Non-pigmented ciliary epithelial cell (primary cell): ENCODE results near the gene UBE2D2.
A peak's percentile ranks its signal among the peaks of the same experiment; 100 is the strongest.
"Not testable (repeated sequence)": the region's sequence is repeated elsewhere in the genome, so short reads cannot be mapped to it uniquely, and the experiment has no call there.

ENCODE experiments used
- DNase-seq: peaks from one replicate; pipeline ENCODE4 v3.0.0-alpha.2; 2010; ENCODE audit warnings: low read depth

UBE2D2 gene

GRCh38 chr5:139560752-139561654 is at the start of gene UBE2D2:
UBE2D2 (plus strand) TSS chr5:139561339; CDS start chr5:139561792, 453 bp downstream.
- peak; percentile 87 for DNase-seq

DNA sequence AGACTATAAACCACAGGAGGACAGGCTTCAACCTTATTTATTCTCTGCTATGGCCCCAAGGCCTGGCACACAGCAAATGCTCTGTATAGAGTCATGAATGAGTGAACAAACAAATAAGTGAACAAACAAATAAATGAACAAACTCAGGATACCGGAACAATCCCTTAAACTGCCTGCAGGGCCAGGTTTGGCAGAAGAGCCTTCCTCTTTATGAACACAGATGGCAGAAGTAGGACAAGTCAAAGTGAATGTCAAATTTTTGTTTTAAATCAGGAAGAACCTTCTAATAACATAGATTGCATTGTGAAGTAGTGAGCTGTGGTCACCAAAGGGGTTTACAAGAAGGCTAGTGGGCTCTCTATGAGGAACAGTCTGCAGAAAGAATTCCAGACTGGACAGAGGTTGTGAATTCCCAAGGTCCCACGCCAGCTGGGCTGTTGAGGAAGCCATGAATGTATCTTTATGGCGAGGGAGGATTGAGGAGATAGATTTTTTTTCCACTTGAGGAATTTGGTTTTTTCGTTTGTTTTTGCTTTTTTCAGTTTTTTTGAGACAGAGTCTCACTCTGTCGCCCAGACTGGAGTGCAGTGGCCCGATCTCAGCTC is 48.3 kb upstream of the UBE2D2 start:
- DNase-seq, result no peak

GRCh38 chr5:139513434-139513833 is 47.7 kb upstream of the UBE2D2 start:
- not testable (repeated sequence) for DNase-seq

GRCh38 chr5:139513852-139514485 is 47.2 kb upstream of the UBE2D2 start:
- no peak for DNase-seq

DNA sequence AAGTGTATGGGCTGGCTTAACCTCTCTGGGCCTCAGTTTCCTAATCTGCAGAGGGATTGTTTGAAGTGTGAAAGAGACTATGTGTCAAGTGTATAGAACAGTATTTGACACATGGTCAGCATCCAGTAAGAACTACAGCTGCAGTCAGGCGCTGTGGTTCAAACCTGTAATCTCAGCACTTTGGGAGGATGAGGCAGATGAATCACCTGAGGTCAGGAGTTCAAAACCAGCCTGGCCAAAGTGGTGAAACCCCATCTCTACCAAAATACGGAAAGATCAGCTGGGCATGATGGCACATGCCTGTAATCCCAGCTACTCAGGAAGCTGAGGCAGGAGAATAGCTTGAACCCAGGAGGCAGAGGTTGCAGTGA is 46.7 kb upstream of the UBE2D2 start:
- no peak for DNase-seq

DNA sequence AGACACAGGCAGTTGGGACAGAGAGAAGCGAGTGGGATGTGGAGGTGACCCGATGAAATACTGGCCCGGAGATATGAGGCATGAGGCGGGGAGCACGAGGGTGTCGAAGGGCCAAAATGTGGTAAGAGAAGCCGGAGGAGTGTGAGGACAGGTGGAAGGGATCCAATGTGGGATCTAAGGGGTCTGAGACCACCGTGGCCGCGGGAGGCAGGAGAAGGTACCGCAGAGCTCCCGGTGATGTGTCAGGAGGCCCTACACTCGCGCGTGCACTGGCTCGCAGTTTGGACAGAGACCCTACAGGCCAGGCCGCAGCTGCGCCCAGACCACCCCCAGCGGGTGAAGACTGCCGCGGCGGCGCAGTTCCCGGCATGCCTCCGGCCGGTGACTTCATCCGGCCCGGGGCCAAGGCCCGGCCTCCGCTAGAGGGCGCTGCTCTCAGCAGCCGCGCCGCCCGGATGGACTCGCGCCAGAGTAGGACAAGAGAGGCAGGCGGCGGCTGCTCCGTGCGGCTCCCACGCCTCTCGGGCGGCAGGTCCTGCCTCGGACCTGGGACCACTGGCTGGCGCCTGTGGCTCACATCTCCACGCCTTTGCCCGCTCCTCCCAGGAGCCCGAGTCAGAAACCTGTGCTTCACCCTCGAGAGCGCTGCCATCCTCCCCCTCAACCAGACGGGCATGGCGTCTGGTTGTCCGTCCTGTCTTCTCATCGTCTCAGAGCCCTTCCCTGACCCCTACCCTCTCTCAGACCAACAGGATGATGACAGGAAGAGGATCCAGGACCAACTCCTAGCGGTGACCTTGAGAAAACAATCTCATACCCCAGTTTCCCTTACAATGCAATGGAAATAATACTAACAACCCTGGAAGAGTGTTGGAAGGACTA is 43.2 kb upstream of the UBE2D2 start:
- DNase-seq, result no peak

DNA sequence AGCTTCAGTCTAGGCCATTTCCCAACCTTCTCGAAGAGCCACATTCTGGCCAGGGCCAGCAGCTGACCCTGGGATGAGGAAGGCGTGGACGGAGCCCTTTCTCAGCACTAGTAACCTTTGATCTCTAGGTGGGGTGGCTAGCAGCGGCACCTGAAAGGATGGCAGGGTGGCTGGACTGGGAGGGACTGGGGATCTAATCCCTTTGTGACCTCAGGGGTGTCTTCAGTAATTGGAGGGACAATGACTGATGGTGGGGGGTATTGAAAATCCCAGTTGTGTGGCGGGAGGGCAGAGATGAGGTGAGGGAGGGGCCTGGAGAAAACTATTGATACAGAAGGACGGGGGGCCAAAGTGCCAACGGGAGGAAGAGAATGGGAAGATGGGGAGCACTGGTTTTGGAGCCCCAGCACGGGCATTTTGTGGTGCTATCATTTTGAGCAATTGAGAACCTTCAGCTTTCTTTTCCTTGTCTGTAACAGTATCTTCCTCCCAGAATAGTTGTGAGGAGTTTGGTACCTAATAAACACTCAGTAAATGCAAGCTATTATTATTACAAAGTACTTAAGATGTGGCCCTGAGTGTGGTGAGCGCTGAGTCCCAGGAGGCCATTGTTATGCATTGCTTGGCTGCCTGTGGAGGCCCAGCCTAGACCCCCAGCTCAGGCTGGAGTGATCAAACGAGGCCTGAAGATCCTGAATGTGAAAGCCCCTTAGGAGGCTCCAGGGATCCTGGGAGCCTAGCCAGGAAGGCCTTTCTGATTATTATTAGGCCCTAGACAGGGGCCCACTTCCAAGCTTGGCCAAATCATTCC is 37.3 kb upstream of the UBE2D2 start:
- no peak for DNase-seq

GRCh38 chr5:139524446-139524845 is 36.7 kb upstream of the UBE2D2 start:
- no peak for DNase-seq

GRCh38 chr5:139524940-139525585 is 36.1 kb upstream of the UBE2D2 start:
- DNase-seq, result no peak

GRCh38 chr5:139525586-139526308 is 35.4 kb upstream of the UBE2D2 start:
- DNase-seq, result not testable (repeated sequence)

- not testable (repeated sequence) for DNase-seq
Measured at GRCh38 chr5:139526309-139527089, 34.6 kb upstream of the UBE2D2 start.

GRCh38 chr5:139527090-139527470 is 34.1 kb upstream of the UBE2D2 start:
- DNase-seq, result not testable (repeated sequence)

- DNase-seq, result not testable (repeated sequence)
Measured at GRCh38 chr5:139527896-139528467, 33.2 kb upstream of the UBE2D2 start.

DNA sequence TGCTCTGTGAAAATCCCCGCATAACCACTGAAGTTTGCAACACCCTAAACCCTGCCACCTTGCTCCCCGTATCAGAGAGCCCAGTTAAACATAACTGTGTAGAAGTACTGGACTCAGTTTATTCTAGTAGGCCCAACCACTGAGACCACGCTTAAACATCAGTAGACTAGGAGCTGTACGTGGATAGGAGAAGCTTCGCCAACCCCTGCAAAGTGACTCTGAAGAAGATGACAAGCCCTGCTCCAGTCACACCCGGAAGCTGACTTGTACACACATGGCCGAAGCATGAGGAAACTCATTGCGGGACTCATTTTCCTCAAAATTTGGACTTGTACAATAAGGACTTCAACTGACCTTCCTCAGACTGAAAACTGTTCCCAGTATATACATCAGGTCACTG is 32.4 kb upstream of the UBE2D2 start:
- not testable (repeated sequence) for DNase-seq

DNA sequence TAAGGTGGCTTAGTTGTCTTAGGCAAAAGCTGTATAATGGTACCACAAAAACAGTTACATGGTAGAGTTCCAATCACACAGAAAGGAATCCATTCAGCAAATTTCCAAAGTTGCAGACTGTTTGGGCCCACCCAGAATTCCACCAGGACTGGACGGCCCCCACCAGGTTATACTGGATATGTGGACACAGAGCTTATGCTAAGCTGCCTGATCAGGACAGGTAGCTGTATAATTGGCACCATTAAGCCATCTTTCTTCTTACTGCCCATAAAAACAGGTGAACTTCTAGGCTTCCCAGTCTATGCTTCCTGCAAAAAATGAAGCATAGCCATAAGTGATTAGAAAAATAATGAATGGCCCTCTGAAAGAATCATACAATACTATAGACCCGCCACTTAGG is 31.1 kb upstream of the UBE2D2 start:
- DNase-seq, result not testable (repeated sequence)

GRCh38 chr5:139531772-139532169 is 29.4 kb upstream of the UBE2D2 start:
- DNase-seq, result no peak

GRCh38 chr5:139543423-139543991 is 17.6 kb upstream of the UBE2D2 start:
- DNase-seq, result no peak

DNA sequence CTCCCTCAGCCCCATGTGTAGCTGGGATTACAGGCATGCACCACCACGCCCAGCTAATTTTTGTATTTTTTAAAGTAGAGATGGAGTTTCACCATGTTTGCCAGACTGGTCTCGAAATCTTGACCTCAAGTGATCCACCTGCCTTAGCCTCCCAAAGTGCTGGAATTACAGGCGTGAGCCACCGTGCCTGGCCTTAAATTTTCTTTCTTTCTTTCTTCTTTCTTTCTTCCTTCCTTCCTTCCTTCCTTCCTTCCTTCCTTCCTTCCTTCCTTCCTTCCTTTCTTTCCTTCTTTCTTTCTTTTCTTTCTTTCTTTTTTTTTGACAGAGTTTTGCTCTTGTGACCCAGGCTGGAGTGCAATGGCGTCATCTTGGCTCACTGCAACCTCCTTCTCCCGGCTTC is 14.5 kb upstream of the UBE2D2 start:
- DNase-seq, result not testable (repeated sequence)
